Measurements from ENCODE around the gene TMEM244.
"Not testable (repeated sequence)": the region's sequence is repeated elsewhere in the genome, so short reads cannot be mapped to it uniquely, and the experiment has no call there.

The TMEM244 gene

DNA sequence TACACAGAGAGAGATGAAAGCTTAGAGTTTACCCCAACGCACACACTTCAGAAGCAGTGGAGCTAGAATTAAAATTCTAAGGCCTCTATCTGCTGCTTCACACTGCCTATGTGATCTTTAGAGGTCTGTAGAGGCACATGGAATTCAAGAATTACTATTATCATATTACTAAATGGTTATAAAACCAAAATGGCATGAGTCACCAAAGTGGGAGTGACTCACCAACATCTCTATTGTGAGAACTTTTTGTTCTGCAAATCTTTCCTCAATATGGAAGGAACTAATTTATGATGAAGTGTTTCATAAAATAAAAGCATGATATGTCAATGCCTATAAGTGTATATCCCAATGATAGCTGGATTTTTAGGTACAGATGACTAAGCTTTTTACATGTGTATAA is 28.5 kb upstream of the TMEM244 start:
- POLR2A ChIA-PET, result no interaction called here
- DNase-seq (ENCODE audit: low read depth, low spot score), result peak; percentile 36
- CTCF ChIA-PET, result interaction anchor here (0.9 to 1.8 kb wide), 5 partner anchors 49 to 292 kb away, joined by 3 to 7 read pairs (median 5); no protein-coding TSS in a partner anchor
- H3K4me3 ChIP-seq (ENCODE audit: low read depth, low read length), result no peak overlapping the region
- TF ChIP-seq, protein P1, sequence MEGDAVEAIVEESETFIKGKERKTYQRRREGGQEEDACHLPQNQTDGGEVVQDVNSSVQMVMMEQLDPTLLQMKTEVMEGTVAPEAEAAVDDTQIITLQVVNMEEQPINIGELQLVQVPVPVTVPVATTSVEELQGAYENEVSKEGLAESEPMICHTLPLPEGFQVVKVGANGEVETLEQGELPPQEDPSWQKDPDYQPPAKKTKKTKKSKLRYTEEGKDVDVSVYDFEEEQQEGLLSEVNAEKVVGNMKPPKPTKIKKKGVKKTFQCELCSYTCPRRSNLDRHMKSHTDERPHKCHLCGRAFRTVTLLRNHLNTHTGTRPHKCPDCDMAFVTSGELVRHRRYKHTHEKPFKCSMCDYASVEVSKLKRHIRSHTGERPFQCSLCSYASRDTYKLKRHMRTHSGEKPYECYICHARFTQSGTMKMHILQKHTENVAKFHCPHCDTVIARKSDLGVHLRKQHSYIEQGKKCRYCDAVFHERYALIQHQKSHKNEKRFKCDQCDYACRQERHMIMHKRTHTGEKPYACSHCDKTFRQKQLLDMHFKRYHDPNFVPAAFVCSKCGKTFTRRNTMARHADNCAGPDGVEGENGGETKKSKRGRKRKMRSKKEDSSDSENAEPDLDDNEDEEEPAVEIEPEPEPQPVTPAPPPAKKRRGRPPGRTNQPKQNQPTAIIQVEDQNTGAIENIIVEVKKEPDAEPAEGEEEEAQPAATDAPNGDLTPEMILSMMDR (IDR thresholded peaks at IDR 0.05; ENCODE audit: insufficient read depth, low read length, missing control alignments), result no peak

DNA sequence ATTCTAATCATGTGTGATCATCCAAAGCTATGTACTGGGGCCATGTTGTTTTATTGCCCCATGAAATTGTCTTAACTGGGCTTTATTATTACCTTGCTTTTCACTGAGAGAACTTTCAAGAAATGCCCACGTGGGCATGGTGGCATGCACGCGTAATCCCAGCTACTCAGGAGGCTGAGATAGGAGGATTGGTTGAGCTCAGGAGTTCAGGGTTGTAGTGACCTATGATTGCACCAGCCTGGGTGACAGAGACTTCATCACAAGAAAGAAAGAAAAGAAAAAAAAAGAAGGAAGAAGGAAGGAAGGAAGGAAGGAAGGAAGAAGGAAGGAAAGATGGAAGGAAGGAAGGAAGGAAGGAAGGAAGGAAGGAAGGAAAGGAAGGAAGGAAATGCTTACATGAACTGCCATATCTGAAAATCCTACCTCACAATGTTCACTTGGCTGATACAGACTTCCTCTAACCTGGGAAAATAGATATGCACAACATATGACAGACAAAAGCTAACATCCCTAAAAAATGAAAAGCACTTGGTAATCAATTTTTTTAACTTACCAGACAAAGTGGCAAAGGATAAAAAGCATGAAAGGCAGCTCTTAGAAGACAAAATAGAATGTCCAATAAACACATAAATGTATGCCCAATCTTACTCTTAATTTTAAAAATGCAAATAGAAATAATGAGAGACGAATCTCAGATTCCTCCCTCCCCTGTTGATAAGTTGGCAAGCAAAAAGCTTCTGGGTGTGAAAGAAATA is 25.5 kb upstream of the TMEM244 start:
- ChIA-PET POLR2A (no interaction called here), CTCF (interaction anchor here (0.7 to 1.2 kb wide), 3 partner anchors 9 to 43 kb away, joined by 3 to 5 read pairs (median 3); no protein-coding TSS in a partner anchor)
- TF ChIP-seq, protein P1 (IDR thresholded peaks at IDR 0.05; ENCODE audit: insufficient read depth, low read length, missing control alignments), result no peak
- H3K4me3 ChIP-seq (ENCODE audit: low read depth, low read length), result no peak overlapping the region
- no peak for DNase-seq (ENCODE audit: low read depth, low spot score)

DNA sequence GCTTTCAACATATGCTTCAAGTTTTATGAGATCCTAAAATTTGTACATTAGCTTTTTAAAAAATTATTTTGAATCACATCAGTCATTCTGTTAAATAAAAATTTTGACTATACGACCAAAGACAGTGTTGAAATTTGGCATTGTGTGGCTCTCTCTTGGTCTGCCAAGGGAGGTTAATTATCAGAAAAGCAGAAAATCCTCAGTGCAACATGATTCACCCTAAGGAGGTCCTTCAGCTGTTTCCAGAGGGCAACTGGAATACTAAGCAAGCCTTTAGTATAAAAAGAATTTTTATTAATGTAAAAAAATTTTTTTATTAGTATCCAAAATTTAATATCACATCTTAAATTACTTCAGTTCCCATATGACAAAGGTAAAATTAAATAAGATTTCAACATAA is 23.1 kb upstream of the TMEM244 start:
- CTCF ChIA-PET, result interaction anchor here (1.5 to 1.7 kb wide), 2 partner anchors 9 to 109 kb away, joined by 4 to 8 read pairs; no protein-coding TSS in a partner anchor
- TF ChIP-seq, protein P1 (IDR thresholded peaks at IDR 0.05; ENCODE audit: insufficient read depth, low read length, missing control alignments), result no peak
- POLR2A ChIA-PET, result no interaction called here
- H3K4me3 ChIP-seq (ENCODE audit: low read depth, low read length), result no peak overlapping the region
- no peak for DNase-seq (ENCODE audit: low read depth, low spot score)

DNA sequence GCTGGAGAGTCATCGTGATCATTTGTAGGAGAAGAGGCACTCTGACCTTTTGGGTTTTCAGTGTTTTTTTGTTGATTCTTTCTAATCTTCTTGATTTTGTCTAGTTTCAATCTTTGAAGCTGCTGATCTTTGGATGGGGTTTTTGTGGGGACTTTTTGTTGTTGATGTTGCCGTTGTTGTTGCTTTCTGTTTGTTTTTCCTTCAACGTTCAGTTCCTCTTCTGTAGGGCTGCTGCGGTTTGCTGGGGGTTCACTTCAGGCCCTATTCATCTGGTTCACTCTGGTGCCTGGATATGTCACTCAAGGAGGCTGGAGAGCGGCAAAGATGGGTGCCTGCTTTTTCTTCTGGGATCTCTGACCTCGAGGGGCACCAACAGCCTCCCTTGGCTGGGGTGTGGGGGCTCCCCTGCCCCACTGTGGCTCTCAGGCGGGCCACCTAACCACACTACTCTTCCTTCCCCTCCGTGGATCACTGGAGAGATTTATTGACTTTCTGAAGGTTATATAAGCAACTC is 21.5 kb upstream of the TMEM244 start:
- POLR2A ChIA-PET, result no interaction called here
- TF ChIP-seq, protein P1 (IDR thresholded peaks at IDR 0.05; ENCODE audit: insufficient read depth, low read length, missing control alignments), result no peak
- no peak for DNase-seq (ENCODE audit: low read depth, low spot score)
- CTCF ChIA-PET, result interaction anchor here (1.7 kb wide), 1 partner anchor 11 kb away, joined by 8 read pairs; no protein-coding TSS in a partner anchor
- no peak overlapping the region for H3K4me3 ChIP-seq (ENCODE audit: low read depth, low read length)

DNA sequence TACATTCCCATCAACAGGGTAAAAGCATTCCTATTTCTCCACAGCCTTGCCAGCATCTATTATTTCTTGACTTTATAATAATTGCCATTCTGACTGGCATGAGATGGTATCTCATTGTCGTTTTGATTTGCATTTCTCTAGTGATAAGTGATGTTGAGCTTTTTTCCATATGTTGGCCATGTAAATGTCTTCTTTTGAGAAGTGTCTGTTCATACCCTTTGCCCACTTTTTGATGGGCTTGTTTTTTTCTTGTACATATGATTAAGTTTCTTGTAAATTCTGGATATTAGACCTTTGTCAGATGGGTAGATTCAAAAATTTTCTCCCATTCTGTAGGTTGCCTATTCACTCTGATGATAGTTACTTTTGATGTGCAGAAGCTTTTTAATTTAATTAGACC is 16.8 kb upstream of the TMEM244 start:
- CTCF ChIA-PET, result interaction anchor here (0.7 kb wide), 1 partner anchor 55 kb away, joined by 3 read pairs; no protein-coding TSS in a partner anchor
- POLR2A ChIA-PET; H3K4me3 ChIP-seq (ENCODE audit: low read depth, low read length); DNase-seq (ENCODE audit: low read depth, low spot score): not testable (repeated sequence)

DNA sequence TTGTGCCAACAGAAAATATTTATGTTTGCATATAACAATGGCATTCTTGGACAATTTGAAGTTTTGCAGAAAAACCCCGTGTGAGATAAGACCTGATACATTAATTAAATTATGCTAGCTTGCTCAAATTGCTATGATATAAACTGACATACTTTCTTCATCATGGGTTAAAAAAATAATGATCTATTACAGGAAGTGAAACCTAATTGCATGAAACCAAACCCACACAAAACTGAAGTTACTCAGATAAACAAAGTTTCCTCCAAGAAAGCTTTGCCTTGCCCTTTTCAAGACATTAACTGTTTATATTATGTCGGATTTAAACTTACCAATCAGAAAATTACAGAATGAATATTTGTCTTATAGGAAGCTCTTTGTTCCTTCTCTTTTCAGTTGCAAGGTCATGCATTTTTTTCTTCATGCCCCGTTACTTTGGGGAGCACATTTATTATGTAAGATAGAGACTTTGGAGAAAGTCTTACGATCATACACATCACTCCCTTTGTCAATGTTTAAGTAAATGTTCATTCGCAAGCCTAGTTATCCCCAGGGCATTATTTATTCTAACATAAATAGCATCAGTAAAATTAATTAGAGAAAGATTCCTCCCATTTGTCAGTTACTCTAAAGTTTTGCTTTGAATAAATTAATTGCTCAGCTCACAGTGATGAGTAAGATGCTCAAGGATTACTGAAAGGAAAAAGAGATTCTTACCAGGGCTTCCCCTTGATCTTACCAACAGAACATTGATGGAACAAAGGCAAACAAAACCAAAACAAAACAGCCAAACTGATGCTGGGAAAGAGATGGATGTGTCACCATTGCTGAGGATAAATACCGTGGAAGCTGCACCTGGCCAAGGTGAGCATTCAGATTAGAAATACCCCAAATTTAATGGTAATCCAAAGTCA is 14.8 kb upstream of the TMEM244 start:
- ChIA-PET POLR2A (no interaction called here), CTCF (interaction anchor here (1.0 to 1.3 kb wide), 3 partner anchors 9 to 278 kb away, joined by 3 read pairs; no protein-coding TSS in a partner anchor)

More for the DNA sequence above, 14.8 kb upstream of the TMEM244 start:
- no peak overlapping the region for H3K4me3 ChIP-seq (ENCODE audit: low read depth, low read length)
- TF ChIP-seq, protein P1 (IDR thresholded peaks at IDR 0.05; ENCODE audit: insufficient read depth, low read length, missing control alignments), result no peak
- no peak for DNase-seq (ENCODE audit: low read depth, low spot score)
